HepG2 (cell line): ENCODE measurements around the gene CSF1R. TPM values are rescaled to one million over a fixed set of nuclear protein-coding genes. Genes with fewer than 3 reads are reported as not detected.

Source experiments
- ATAC-seq: fragments of 200-7000 bp; cut with Tn5 transposase; 3 replicates; pipeline ENCODE4 v1.9.1; 2020; ENCODE audit warnings: mild to moderate bottlenecking, moderate library complexity
- BruUV-seq: library from RNA; stranded (reverse); fragments of 400-500 nt; replicated peaks from 2 replicates; lab custom pipeline; 2021; lab: Mats Ljungman, UMichigan
- CTCF ChIA-PET: fragments of 300-600 bp; formaldehyde crosslinking; extraction: SDS; loops from one replicate; lab custom pipeline; 2021; ENCODE audit warnings: low total read pairs, inconsistent platforms, low intra/inter-chr PET ratio; lab: Yijun Ruan, JAX
- POLR2A ChIA-PET: fragments of 350-600 bp; sonication (Branson Sonifier 250); formaldehyde crosslinking; loops from one replicate; lab custom pipeline; 2020; ENCODE audit warnings: antibody characterized with exemption, inconsistent platforms; lab: Yijun Ruan, JAX
- DNase-seq: peaks from one replicate; pipeline ENCODE4 v3.0.0-alpha.2; 2015; ENCODE audit warnings: low spot score
- FAIRE-seq: peaks from 3 replicates; lab custom pipeline; 2011; peaks lifted over from hg19 to GRCh38; lab: Jason Lieb, UNC
- H2AFZ ChIP-seq: one replicate; pipeline ENCODE4 v1.6.1; 2011; ENCODE audit warnings: low read length, inconsistent platforms
- H3K27ac ChIP-seq: fragments of 300-600 bp; 3 replicates; pipeline ENCODE4 v1.8.0; 2011; ENCODE audit warnings: mixed run types, mild to moderate bottlenecking, mixed read lengths, low read length, inconsistent platforms; ENCODE audit not compliant: insufficient read depth; ENCODE audit errors: extremely low read length
- H3K27me3 ChIP-seq, 2 experiments: fragments of 200-600 bp in 1 of 2; 2 replicates in 1 of 2; 3 replicates in 1 of 2; pipeline versions ENCODE4 v1.6.0 to v1.8.0; 2011; ENCODE audit warnings: low read length in 2 of 2, mild to moderate bottlenecking in 2 of 2, moderate library complexity in 2 of 2, inconsistent platforms in 1 of 2; ENCODE audit not compliant: insufficient read depth in 2 of 2, control insufficient read depth in 1 of 2
- H3K36me3 ChIP-seq, 2 experiments: fragments of 200-600 bp in 1 of 2; replicated peaks in 1 of 2; 2 replicates in 1 of 2; 3 replicates in 1 of 2; pipeline versions ENCODE4 v1.5.1 to v1.8.0; 2011; ENCODE audit warnings: low read length in 2 of 2, inconsistent platforms in 1 of 2; ENCODE audit not compliant: insufficient read depth in 2 of 2, control insufficient read depth in 1 of 2
- H3K4me1 ChIP-seq: 2 replicates; pipeline ENCODE4 v1.5.1; 2012; ENCODE audit warnings: low read length, inconsistent platforms; ENCODE audit not compliant: insufficient read depth
- H3K4me2 ChIP-seq: 2 replicates; pipeline ENCODE4 v1.6.0; 2011; ENCODE audit warnings: low read depth, low read length, inconsistent platforms
- H3K4me3 ChIP-seq, 3 experiments: fragments of 200-600 bp in 1 of 3; sonication (generic), shearing (Covaris generic) in 1 of 3; replicated peaks in 1 of 3; 2 replicates each; pipeline ENCODE4 v1.5.1; 2011 to 2016; ENCODE audit warnings: low read length in 3 of 3, inconsistent platforms in 2 of 3, low read depth in 2 of 3, mild to moderate bottlenecking in 2 of 3, control low read depth in 1 of 3, mixed read lengths in 1 of 3; ENCODE audit not compliant: insufficient read depth in 1 of 3
- H3K79me2 ChIP-seq: one replicate; pipeline ENCODE4 v1.6.1; 2011; ENCODE audit warnings: low read length, inconsistent platforms; ENCODE audit not compliant: insufficient read depth
- H3K9ac ChIP-seq: 2 replicates; pipeline ENCODE4 v1.6.0; 2011; ENCODE audit warnings: mild to moderate bottlenecking, low read depth, low read length, inconsistent platforms; ENCODE audit not compliant: insufficient read depth
- H3K9me3 ChIP-seq: 2 replicates; pipeline ENCODE4 v1.5.1; 2012; ENCODE audit warnings: mild to moderate bottlenecking, low read length
- H4K20me1 ChIP-seq: 2 replicates; pipeline ENCODE4 v1.6.0; 2011; ENCODE audit warnings: inconsistent platforms, mild to moderate bottlenecking, low read length, moderate library complexity; ENCODE audit not compliant: insufficient read depth
- ATF2 ChIP-seq: sonication (generic); formaldehyde crosslinking; IDR thresholded peaks from 2 replicates; pipeline ENCODE4 v1.4.0; 2020; ENCODE audit warnings: missing genetic modification reagents
- ATF7 ChIP-seq, 2 experiments: fragments of 450-650 bp in 1 of 2; sonication (generic) in 1 of 2; formaldehyde crosslinking in 1 of 2; IDR thresholded peaks; 2 replicates each; pipeline versions ENCODE4 v1.4.0 to v1.6.1; 2016 to 2020; ENCODE audit warnings: antibody characterized with exemption in 1 of 2, mild to moderate bottlenecking in 1 of 2, missing genetic modification reagents in 1 of 2
- CHD4 ChIP-seq: fragments of 200-600 bp; sonication (generic); IDR thresholded peaks from 2 replicates; pipeline ENCODE4 v1.7.0; 2017; ENCODE audit warnings: mild to moderate bottlenecking, low read length, borderline replicate concordance
- DNMT3B ChIP-seq: conservative IDR thresholded peaks from 2 replicates; pipeline ENCODE4 v1.6.1; 2016; ENCODE audit warnings: missing biosample characterization, control low read depth
- ELF3 ChIP-seq: IDR thresholded peaks from 2 replicates; pipeline ENCODE4 v1.6.1; 2016; ENCODE audit warnings: missing genetic modification reagents, missing compliant biosample characterization
- EZH2 ChIP-seq: conservative IDR thresholded peaks from 2 replicates; pipeline ENCODE4 v1.6.1; 2012; ENCODE audit warnings: mild to moderate bottlenecking, low read depth, low read length, moderate library complexity
- GABPA ChIP-seq, 2 experiments: IDR thresholded peaks; 2 replicates each; pipeline ENCODE4 v1.6.1; 2011 to 2016; ENCODE audit warnings: low read depth in 2 of 2, low read length in 1 of 2, missing biosample characterization in 1 of 2, missing genetic modification characterization in 1 of 2
- HMG20B ChIP-seq: conservative IDR thresholded peaks from 2 replicates; pipeline ENCODE4 v1.6.1; 2016; ENCODE audit warnings: missing genetic modification reagents, missing compliant biosample characterization
- MBD4 ChIP-seq: IDR thresholded peaks from 2 replicates; pipeline ENCODE4 v1.6.1; 2012; ENCODE audit warnings: low read length, inconsistent platforms, borderline replicate concordance
- USF2 ChIP-seq, 2 experiments: sonication (generic) in 1 of 2; formaldehyde crosslinking in 1 of 2; IDR thresholded peaks; 2 replicates each; pipeline versions ENCODE4 v1.5.1 to v1.6.1; 2011 to 2020; ENCODE audit warnings: borderline replicate concordance in 1 of 2, low read depth in 1 of 2, low read length in 1 of 2, mild to moderate bottlenecking in 1 of 2, missing genetic modification reagents in 1 of 2, moderate library complexity in 1 of 2
- WGBS: methylation state at CpG from one replicate; pipeline ENCODE4 v1.1.6; 2017; ENCODE audit warnings: low lambda C conversion rate; 5-methylcytosine and 5-hydroxymethylcytosine counted together
- in situ Hi-C: cut with HindIII; loops from 2 replicates; pipeline ENCODE4 v1.10.0; 2017; ENCODE audit warnings: low pct_unique_long_range_greater_than_20kb; ENCODE audit not compliant: extremely low pct_ligation_motif_present
- intact Hi-C: fragments of 100-400 bp; cut with micrococcal nuclease; formaldehyde crosslinking; loops from one replicate; pipeline ENCODE4 v1.10.0; 2022; ENCODE audit not compliant: unreplicated experiment
- polyA plus RNA-seq, 8 experiments: library from polyadenylated mRNA; depleted of rRNA in 3 of 8; stranded (reverse) in 7 of 8; unstranded in 1 of 8; fragments of >200 nt; fragmentation: Illumina TruSeq in 4 of 8; extraction: Trizol in 4 of 8; gene quantifications; 2 replicates each; pipeline versions ENCODE4 v1.2.1 to v1.2.3, GENCODE V29; 2011 to 2016; ENCODE audit warnings: low read depth in 4 of 8, missing spikeins in 1 of 8, mixed read lengths in 1 of 8; ENCODE audit not compliant: insufficient read depth in 1 of 8
- total RNA-seq, 5 experiments: library from RNA; depleted of rRNA; stranded (reverse); fragments of >200 nt; fragmentation: Illumina TruSeq; extraction: Trizol; gene quantifications; 2 replicates each; pipeline ENCODE4 v1.2.3, GENCODE V29; 2016; ENCODE audit warnings: low read depth in 1 of 5
- TF ChIP-seq, protein P1 (sequence below): sonication (generic); formaldehyde crosslinking; IDR thresholded peaks from 2 replicates; pipeline ENCODE4 v1.4.0; 2020; ENCODE audit warnings: mild to moderate bottlenecking, missing genetic modification reagents
- TF ChIP-seq, protein P2 (sequence below): sonication (generic); formaldehyde crosslinking; IDR thresholded peaks from 2 replicates; pipeline ENCODE4 v1.4.0; 2020; ENCODE audit warnings: missing genetic modification reagents, borderline replicate concordance
- TF ChIP-seq, protein P3 (sequence below): sonication (generic); formaldehyde crosslinking; IDR thresholded peaks from 2 replicates; pipeline ENCODE4 v1.8.0; 2022; ENCODE audit warnings: mild to moderate bottlenecking, missing genetic modification reagents

CSF1R gene
- total and polyA plus RNA-seq, 2 of the 13 experiments (the other 11 are each of a cell fraction or from before 2014, with no cell fraction given), result 0.01 TPM; not detected in 1

DNA sequence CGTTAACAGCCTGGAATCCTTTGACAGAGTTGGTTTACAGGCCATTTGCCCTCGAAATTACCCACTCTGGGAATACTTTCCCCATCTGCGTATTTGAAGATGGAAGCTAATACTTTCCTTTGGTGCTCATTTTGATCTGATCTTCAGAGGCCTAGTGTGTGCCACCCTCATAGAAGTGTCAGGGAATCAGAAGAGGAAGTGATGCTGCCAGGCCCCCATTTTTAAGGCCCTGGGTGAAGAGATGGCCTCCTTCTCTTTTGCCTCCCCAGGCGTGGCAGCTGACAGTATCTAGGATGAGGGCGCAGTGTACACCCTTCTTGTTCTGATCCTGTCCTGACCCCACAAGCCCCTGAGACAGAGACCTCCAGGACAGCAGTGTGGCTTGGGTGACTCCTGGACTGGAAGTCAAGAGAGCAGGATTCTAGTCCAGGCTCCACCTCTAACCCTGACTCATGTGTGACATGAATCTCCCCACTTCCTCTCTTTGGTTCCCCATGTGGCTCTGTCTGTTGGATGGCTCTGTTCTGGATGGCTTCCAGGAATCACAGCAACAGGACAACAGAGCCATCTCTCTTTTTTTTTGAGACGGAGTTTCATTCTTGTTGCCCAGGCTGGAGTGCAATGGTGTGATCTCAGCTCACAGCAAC is 27.8 kb downstream of the CSF1R start:
- no peaks in the 10 kb centered on the region for H4K20me1 ChIP-seq
- peaks cover 0 to 7% of the 10 kb centered on the region in 2 experiments; a peak in 2 of 5 replicates for H3K36me3 ChIP-seq
- H3K27me3 ChIP-seq, result peaks cover 0 to 7% of the 10 kb centered on the region in 2 experiments; a peak in 2 of 5 replicates
- H3K9ac ChIP-seq, result no peak overlapping the region
- no peak overlapping the region for H3K4me2 ChIP-seq
- DNase-seq (no peak), FAIRE-seq (no peak), ATAC-seq (no peak)
- no peak overlapping the region for H2AFZ ChIP-seq
- peaks cover 9% of the 10 kb centered on the region for H3K4me1 ChIP-seq
- 57% methylated on average over 4 of the region's 6 CpGs for WGBS
- intact Hi-C loops (no loop called here), in situ Hi-C loops (no loop called here)
- no TSS peak for BruUV-seq
- no peak overlapping the region for H3K27ac ChIP-seq
- H3K9me3 ChIP-seq, result no peaks in the 10 kb centered on the region
- CTCF ChIA-PET, result no interaction called here
- no peaks in the 10 kb centered on the region for H3K79me2 ChIP-seq
- no peak overlapping the region for H3K4me3 ChIP-seq
- POLR2A ChIA-PET, result no interaction called here
- no peak for TF ChIP-seq ATF7 (IDR thresholded peaks at IDR 0.05)
- no peak for TF ChIP-seq ATF7 (CRISPR knock-in tag; IDR thresholded peaks at IDR 0.05)
- TF ChIP-seq, protein P1, sequence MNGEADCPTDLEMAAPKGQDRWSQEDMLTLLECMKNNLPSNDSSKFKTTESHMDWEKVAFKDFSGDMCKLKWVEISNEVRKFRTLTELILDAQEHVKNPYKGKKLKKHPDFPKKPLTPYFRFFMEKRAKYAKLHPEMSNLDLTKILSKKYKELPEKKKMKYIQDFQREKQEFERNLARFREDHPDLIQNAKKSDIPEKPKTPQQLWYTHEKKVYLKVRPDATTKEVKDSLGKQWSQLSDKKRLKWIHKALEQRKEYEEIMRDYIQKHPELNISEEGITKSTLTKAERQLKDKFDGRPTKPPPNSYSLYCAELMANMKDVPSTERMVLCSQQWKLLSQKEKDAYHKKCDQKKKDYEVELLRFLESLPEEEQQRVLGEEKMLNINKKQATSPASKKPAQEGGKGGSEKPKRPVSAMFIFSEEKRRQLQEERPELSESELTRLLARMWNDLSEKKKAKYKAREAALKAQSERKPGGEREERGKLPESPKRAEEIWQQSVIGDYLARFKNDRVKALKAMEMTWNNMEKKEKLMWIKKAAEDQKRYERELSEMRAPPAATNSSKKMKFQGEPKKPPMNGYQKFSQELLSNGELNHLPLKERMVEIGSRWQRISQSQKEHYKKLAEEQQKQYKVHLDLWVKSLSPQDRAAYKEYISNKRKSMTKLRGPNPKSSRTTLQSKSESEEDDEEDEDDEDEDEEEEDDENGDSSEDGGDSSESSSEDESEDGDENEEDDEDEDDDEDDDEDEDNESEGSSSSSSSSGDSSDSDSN (CRISPR knock-in tag), result no peak
- TF ChIP-seq DNMT3B, result no peak
- TF ChIP-seq, protein P2, sequence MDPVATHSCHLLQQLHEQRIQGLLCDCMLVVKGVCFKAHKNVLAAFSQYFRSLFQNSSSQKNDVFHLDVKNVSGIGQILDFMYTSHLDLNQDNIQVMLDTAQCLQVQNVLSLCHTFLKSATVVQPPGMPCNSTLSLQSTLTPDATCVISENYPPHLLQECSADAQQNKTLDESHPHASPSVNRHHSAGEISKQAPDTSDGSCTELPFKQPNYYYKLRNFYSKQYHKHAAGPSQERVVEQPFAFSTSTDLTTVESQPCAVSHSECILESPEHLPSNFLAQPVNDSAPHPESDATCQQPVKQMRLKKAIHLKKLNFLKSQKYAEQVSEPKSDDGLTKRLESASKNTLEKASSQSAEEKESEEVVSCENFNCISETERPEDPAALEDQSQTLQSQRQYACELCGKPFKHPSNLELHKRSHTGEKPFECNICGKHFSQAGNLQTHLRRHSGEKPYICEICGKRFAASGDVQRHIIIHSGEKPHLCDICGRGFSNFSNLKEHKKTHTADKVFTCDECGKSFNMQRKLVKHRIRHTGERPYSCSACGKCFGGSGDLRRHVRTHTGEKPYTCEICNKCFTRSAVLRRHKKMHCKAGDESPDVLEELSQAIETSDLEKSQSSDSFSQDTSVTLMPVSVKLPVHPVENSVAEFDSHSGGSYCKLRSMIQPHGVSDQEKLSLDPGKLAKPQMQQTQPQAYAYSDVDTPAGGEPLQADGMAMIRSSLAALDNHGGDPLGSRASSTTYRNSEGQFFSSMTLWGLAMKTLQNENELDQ, result no peak
- no peak for TF ChIP-seq ELF3 (CRISPR knock-in tag)
- TF ChIP-seq CHD4, result no peak
- TF ChIP-seq, protein P3, sequence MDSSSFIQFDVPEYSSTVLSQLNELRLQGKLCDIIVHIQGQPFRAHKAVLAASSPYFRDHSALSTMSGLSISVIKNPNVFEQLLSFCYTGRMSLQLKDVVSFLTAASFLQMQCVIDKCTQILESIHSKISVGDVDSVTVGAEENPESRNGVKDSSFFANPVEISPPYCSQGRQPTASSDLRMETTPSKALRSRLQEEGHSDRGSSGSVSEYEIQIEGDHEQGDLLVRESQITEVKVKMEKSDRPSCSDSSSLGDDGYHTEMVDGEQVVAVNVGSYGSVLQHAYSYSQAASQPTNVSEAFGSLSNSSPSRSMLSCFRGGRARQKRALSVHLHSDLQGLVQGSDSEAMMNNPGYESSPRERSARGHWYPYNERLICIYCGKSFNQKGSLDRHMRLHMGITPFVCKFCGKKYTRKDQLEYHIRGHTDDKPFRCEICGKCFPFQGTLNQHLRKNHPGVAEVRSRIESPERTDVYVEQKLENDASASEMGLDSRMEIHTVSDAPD (CRISPR knock-in tag), result no peak
- no peak for TF ChIP-seq HMG20B (CRISPR knock-in tag)
- no peak for TF ChIP-seq GABPA (IDR thresholded peaks at IDR 0.05; ENCODE audit: low read depth, low read length)
- TF ChIP-seq GABPA (CRISPR knock-in tag; IDR thresholded peaks at IDR 0.05; ENCODE audit: low read depth), result no peak
- no peak for TF ChIP-seq ATF2 (CRISPR knock-in tag)
- no peak for TF ChIP-seq USF2 (IDR thresholded peaks at IDR 0.05; ENCODE audit: low read depth, low read length)
- TF ChIP-seq USF2 (CRISPR knock-in tag; IDR thresholded peaks at IDR 0.05; ENCODE audit: borderline replicate concordance), result no peak
- no peak for TF ChIP-seq MBD4
- no peak for TF ChIP-seq EZH2
